ENCODE data around the gene ACAD9. TPM values are rescaled to one million over a fixed set of nuclear protein-coding genes. Genes with fewer than 3 reads are reported as not detected.

The ACAD9 gene
- polyA plus RNA-seq, 1 of the 3 experiments (the other 2 are of a cell fraction) = 41.9 TPM

DNA sequence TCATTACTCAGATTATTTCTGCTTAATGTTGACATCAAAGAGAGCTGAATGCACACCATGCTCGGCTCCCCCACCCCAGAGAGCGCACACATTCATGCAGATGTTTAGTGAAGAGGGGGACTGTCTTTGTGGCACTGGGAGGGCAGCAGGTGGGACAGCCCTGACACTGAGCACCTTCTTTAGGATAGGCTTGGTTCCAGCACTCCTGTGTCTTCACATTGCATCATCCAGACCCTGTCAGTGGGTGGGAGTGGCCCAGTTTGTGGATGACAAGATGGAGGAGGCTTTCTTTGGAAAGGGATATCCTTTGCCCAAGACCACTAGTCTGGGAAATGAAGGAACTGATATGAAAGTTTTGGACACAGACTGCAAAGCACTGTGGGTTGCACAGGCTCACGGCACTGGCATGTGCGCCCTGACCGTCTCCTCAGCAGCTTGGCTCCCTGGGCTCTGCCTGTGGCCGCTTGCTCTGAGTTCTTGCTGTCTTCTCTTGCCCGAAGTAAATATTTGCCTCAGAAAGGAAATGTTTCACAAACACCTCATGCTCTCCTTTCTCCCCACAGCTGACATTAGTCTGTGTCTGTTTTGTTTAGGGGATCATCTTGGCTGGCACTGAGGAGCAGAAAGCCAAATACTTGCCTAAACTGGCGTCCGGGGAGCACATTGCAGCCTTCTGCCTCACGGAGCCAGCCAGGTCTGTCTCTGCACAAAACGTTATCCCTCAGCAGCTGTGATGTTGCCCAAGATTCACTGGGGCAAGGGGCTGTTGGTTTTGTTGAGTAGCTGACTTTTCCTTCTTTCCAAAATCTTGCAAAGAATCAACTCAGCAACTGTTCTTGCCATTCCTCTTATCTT lies 16.6 kb downstream of the ACAD9 start:
- TF ChIP-seq USF1 (IDR thresholded peaks at IDR 0.05; ENCODE audit: borderline replicate concordance, low read depth) = no peak
- no peak for TF ChIP-seq RXRA (IDR thresholded peaks at IDR 0.05; ENCODE audit: borderline replicate concordance, low read depth)
- no peak for TF ChIP-seq IRF3 (IDR thresholded peaks at IDR 0.05; ENCODE audit: low read depth, low read length)
- TF ChIP-seq, protein P1, sequence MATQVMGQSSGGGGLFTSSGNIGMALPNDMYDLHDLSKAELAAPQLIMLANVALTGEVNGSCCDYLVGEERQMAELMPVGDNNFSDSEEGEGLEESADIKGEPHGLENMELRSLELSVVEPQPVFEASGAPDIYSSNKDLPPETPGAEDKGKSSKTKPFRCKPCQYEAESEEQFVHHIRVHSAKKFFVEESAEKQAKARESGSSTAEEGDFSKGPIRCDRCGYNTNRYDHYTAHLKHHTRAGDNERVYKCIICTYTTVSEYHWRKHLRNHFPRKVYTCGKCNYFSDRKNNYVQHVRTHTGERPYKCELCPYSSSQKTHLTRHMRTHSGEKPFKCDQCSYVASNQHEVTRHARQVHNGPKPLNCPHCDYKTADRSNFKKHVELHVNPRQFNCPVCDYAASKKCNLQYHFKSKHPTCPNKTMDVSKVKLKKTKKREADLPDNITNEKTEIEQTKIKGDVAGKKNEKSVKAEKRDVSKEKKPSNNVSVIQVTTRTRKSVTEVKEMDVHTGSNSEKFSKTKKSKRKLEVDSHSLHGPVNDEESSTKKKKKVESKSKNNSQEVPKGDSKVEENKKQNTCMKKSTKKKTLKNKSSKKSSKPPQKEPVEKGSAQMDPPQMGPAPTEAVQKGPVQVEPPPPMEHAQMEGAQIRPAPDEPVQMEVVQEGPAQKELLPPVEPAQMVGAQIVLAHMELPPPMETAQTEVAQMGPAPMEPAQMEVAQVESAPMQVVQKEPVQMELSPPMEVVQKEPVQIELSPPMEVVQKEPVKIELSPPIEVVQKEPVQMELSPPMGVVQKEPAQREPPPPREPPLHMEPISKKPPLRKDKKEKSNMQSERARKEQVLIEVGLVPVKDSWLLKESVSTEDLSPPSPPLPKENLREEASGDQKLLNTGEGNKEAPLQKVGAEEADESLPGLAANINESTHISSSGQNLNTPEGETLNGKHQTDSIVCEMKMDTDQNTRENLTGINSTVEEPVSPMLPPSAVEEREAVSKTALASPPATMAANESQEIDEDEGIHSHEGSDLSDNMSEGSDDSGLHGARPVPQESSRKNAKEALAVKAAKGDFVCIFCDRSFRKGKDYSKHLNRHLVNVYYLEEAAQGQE (IDR thresholded peaks at IDR 0.05; ENCODE audit: low read depth, low read length) = no peak
- TF ChIP-seq RFX5 (IDR thresholded peaks at IDR 0.05; ENCODE audit: low read length) = no peak
- Histone ChIP-seq H3K9me2 (no peaks in the 10 kb centered on the region), H3K9me3 (no peaks in the 10 kb centered on the region), H2AFZ (ENCODE audit: low read depth) (no peak overlapping the region), H3K4me3 (ENCODE audit: low read depth in 2 of 2, low read length in 1 of 2) (no peak overlapping the region), H3F3A (replicated peaks; ENCODE audit: insufficient read depth) (no peaks in the 10 kb centered on the region), H3K9ac (no peak overlapping the region), H3K27me3 (ENCODE audit: insufficient read depth) (no peaks in the 10 kb centered on the region), H3K4me2 (no peak overlapping the region), H3K79me2 (ENCODE audit: insufficient read depth) (no peaks in the 10 kb centered on the region), H4K20me1 (ENCODE audit: insufficient read depth) (no peaks in the 10 kb centered on the region), H3K36me3 (replicated peaks in 1 of 2; ENCODE audit: control insufficient read depth in 1 of 2, insufficient read depth in 2 of 2, low read length in 1 of 2) (peaks cover 23 to 51% of the 10 kb centered on the region in 2 experiments), H3K27ac (ENCODE audit: low read depth in 2 of 2, low read length in 1 of 2) (no peak overlapping the region), H3K4me1 (ENCODE audit: control insufficient read depth in 1 of 2, insufficient read depth in 2 of 2, low read depth in 1 of 2, low read length in 1 of 2) (no peaks in the 10 kb centered on the region)
- ChIA-PET POLR2A (no interaction called here), CTCF (no interaction called here)
- no peak for DNase-seq
- WGBS (ENCODE audit: low lambda C conversion rate) = 86% methylated on average over 11 of the region's 11 CpGs

DNA sequence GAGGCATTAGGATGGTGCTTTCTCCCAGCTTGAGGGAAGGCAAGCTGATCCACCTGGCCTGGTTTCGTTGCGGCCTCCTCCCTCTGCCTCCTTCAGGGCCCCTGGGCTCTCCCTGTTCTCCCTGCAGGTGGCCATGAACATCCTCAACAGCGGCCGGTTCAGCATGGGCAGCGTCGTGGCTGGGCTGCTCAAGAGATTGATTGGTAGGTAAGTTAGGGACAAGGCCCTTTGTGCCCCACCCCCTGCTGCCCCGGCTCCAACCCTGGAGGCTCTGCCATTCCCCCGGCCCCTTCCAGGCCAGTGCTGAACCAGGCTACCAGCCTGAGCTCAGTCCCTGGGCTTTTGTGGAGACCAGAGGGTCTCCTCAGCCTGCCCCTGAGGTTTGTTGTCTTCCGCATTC lies 23.0 kb downstream of the ACAD9 start:
- no peak for DNase-seq
- POLR2A ChIA-PET = no interaction called here
- H3K9me3 ChIP-seq = no peaks in the 10 kb centered on the region
- H3F3A ChIP-seq (replicated peaks; ENCODE audit: insufficient read depth) = no peaks in the 10 kb centered on the region
- CTCF ChIA-PET = interaction anchor here (1.2 kb wide), 1 partner anchor 17 kb away, joined by 3 read pairs; no protein-coding TSS in a partner anchor
- no peak overlapping the region for H3K9ac ChIP-seq
- H3K4me1 ChIP-seq (ENCODE audit: control insufficient read depth in 1 of 2, insufficient read depth in 2 of 2, low read depth in 1 of 2, low read length in 1 of 2) = no peaks in the 10 kb centered on the region
- no peak overlapping the region for H3K4me2 ChIP-seq
- TF ChIP-seq TEAD4 (IDR thresholded peaks at IDR 0.05; ENCODE audit: borderline replicate concordance, insufficient read depth) (no peak), CTCF (IDR thresholded peaks at IDR 0.05) (no peak), EZH2phosphoT487 (IDR thresholded peaks at IDR 0.05; ENCODE audit: borderline replicate concordance, low read depth) (no peak), ELF1 (IDR thresholded peaks at IDR 0.05) (no peak), GATA2 (CRISPR knock-in tag; IDR thresholded peaks at IDR 0.05) (no peak)
- H3K4me3 ChIP-seq (ENCODE audit: low read depth in 2 of 2, low read length in 1 of 2) = no peak overlapping the region
- H3K27ac ChIP-seq (ENCODE audit: low read depth in 2 of 2, low read length in 1 of 2) = no peak overlapping the region
- 100% methylated on average over 7 of the region's 9 CpGs for WGBS (ENCODE audit: low lambda C conversion rate)
- H3K27me3 ChIP-seq (ENCODE audit: insufficient read depth) = no peaks in the 10 kb centered on the region
- no peaks in the 10 kb centered on the region for H3K79me2 ChIP-seq (ENCODE audit: insufficient read depth)
- H4K20me1 ChIP-seq (ENCODE audit: insufficient read depth) = no peaks in the 10 kb centered on the region
- H3K36me3 ChIP-seq (replicated peaks in 1 of 2; ENCODE audit: control insufficient read depth in 1 of 2, insufficient read depth in 2 of 2, low read length in 1 of 2) = peaks cover 24 to 68% of the 10 kb centered on the region in 2 experiments
- H3K9me2 ChIP-seq = no peaks in the 10 kb centered on the region
- H2AFZ ChIP-seq (ENCODE audit: low read depth) = no peak overlapping the region

All from SK-N-SH (cell line).